ENCODE measurements around the gene ABHD1.
"Not testable (repeated sequence)": the region's sequence is repeated elsewhere in the genome, so short reads cannot be mapped to it uniquely, and the experiment has no call there.

ABHD1 gene

GRCh38 chr2:27123302-27124150, at the start of gene ABHD1:
ABHD1 (plus strand) TSS chr2:27123815; CDS start chr2:27123949, 134 bp downstream.
- DNase-seq, result peak in 1 of 2 experiments; percentile 52

GRCh38 chr2:27074738-27075565, 48.7 kb upstream of the ABHD1 start:
- DNase-seq, result no peak

GRCh38 chr2:27075566-27075871, 48.1 kb upstream of the ABHD1 start:
- not testable (repeated sequence) for DNase-seq

- no peak for DNase-seq
These were observed 47.3 kb upstream of the ABHD1 start for GRCh38 chr2:27076323-27076722.

GRCh38 chr2:27077231-27077630, 46.4 kb upstream of the ABHD1 start:
- DNase-seq, result no peak

GRCh38 chr2:27078267-27079194, 45.1 kb upstream of the ABHD1 start, which contains the start of gene EMILIN1:
EMILIN1 (plus strand) TSS chr2:27078615; CDS start chr2:27079066, 451 bp downstream.
- no peak for DNase-seq

GRCh38 chr2:27079233-27080139, 44.1 kb upstream of the ABHD1 start:
- no peak for DNase-seq

- no peak for DNase-seq
These were observed 43.5 kb upstream of the ABHD1 start for GRCh38 chr2:27080140-27080469.

- DNase-seq, result no peak
These were observed 43.0 kb upstream of the ABHD1 start for GRCh38 chr2:27080603-27080936.

GRCh38 chr2:27081984-27082772, 41.4 kb upstream of the ABHD1 start:
- no peak for DNase-seq

- no peak for DNase-seq
These were observed 40.7 kb upstream of the ABHD1 start for GRCh38 chr2:27082773-27083409.

- no peak for DNase-seq
These were observed 40.0 kb upstream of the ABHD1 start for GRCh38 chr2:27083410-27084296.

- no peak for DNase-seq
These were observed 39.1 kb upstream of the ABHD1 start for GRCh38 chr2:27084297-27085061.

- no peak for DNase-seq
These were observed 38.4 kb upstream of the ABHD1 start for GRCh38 chr2:27085062-27085672.

GRCh38 chr2:27085673-27086089, 37.9 kb upstream of the ABHD1 start:
- DNase-seq, result peak; percentile 11 to 38

GRCh38 chr2:27086090-27086723, 37.4 kb upstream of the ABHD1 start:
- DNase-seq, result peak; percentile 89 to 96

- DNase-seq, result no peak
These were observed 36.7 kb upstream of the ABHD1 start, which contains the start of gene KHK for GRCh38 chr2:27086724-27087593. KHK (plus strand) TSS chr2:27086772; CDS start chr2:27087260, 488 bp downstream.
